NCI-H82 treated with DMSO at 0.1 percent for 48 hours (cell line): ENCODE results near the gene L2HGDH.

ENCODE experiments used
- DNase-seq: peaks from one replicate; lab custom pipeline; 2025; ENCODE audit not compliant: unreplicated experiment; lab: John Stamatoyannopoulos, UW

The L2HGDH gene

GRCh38 chr14:50231475-50232275 lies 80.4 kb downstream of the L2HGDH start, which contains the start of gene SOS2:
SOS2 (minus strand) TSS chr14:50231578; CDS start chr14:50231283, 295 bp downstream.
- peak; percentile 40 for DNase-seq

- DNase-seq, result no peak
These were observed 81.1 kb downstream of the L2HGDH start for GRCh38 chr14:50230701-50231474.

DNA sequence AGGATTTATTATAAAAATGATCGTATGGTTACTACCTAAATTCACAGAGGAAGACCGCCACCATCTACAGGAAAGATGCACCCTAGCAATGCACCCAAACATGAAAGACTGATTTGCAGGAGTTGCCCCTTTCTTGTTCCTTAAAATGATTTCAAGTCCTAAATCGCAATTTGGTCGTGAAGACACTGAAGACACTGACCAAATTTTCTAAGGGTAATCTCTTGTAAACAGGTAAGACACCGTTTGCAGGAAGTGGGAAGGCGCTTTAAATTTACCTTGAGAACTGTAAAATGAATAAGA lies 81.7 kb downstream of the L2HGDH start:
- no peak for DNase-seq

DNA sequence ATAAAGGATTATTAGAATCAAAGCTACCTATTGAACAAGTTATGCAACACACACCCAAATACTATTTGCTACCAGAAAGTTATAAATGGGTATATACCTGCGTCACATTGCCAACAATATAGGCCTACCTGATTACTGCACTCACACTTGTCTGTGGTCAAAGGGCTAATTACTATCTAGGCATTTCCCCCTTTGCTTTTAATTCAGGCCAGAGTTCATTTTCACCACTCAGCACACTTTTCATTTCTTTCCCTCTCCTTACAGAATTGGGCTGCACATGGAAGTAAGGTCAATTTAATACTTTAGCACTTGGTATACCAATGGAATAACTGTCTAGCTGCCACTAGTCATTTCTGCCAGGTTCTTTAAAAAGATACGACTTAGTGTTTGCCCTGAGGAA lies 82.3 kb downstream of the L2HGDH start:
- no peak for DNase-seq

DNA sequence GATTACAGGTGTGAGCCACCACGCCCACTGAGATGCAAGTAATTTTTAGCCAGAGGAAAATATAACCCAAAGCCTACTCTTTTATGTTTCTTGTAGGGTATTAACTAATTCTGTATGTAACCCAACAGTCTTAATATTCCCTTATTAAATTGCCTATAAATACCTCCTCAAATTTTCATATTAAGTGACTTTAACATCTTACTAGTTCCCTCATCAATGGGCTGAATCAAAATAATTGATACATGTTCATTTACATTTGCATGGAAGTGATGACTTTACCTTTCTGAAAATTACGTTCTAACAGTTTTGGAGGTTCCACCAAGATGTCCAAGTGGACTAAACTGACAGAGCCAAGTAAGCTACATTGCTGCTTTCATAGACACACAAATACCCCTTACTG lies 83.7 kb downstream of the L2HGDH start:
- no peak for DNase-seq

GRCh38 chr14:50225974-50226297 lies 86.1 kb downstream of the L2HGDH start:
- no peak for DNase-seq

- DNase-seq, result no peak
These were observed 86.7 kb downstream of the L2HGDH start for GRCh38 chr14:50225067-50225973.

DNA sequence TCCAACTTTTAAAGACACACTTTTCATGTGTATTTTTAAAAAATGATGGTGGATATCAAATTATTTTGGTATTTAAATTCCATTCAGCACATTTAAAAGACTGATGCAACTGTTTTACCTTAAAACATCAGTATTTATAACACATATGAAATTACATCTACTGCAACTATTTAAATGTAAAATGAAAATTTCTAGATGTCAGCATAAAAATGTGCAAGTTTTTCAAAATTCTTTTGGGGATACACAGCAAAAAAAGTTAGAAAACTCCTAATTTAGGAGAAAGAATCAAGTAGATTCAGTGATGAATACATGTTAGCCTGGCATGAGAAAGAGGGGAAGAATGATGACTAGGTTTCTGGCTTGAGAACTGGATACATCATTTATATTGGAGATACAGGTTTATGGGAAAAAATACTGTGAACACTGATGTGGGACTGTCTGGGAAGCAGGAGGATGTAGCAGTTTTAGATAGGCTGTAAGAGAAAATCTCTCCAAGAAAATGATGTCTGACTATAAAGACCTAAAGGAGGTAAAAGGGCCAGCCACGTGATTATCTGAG lies 89.9 kb downstream of the L2HGDH start:
- DNase-seq, result no peak

- no peak for DNase-seq
These were observed 93.5 kb downstream of the L2HGDH start for GRCh38 chr14:50218501-50218900.

GRCh38 chr14:50215416-50215815 lies 96.6 kb downstream of the L2HGDH start:
- no peak for DNase-seq

- DNase-seq, result no peak
These were observed 98.2 kb downstream of the L2HGDH start for GRCh38 chr14:50213795-50214194.

DNA sequence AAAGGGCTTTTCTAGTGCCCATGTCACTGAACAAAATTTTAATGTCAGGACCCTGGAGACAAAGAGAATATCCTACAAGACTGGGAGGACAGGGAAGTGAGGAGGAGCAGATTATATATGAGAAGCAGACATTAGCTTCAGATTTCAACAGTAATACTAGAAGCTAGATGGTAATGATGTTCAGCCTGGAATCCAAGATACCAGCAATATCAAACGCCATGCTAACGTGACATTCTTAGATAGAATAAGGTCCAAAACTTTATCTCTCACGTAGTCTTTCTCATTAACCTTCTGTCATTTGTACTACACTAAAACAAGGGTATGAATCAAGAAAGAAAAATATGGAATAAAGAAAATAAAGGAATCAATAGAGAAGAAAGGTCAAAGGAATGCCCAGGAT lies 99.3 kb downstream of the L2HGDH start:
- no peak for DNase-seq

DNA sequence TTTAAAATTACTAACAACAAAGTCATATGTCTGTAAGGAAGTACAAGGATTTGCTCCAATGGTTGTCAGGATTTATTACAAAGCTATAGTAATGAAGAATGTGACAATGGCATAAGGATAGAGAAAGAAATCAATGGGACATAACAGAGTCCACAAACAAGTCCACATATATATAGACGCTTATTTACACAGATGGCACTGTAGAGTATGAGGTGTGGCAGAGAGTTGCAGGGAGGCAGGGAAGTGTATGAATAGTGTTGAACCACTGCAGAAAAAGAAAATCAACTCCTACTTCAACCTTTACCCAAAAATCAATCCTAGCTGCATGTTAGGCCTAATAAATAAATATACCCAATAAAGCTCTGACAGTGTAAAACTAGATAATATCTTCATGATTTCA lies 102.0 kb downstream of the L2HGDH start:
- no peak for DNase-seq

- DNase-seq, result no peak
These were observed 113.5 kb downstream of the L2HGDH start for GRCh38 chr14:50198499-50198898.

- DNase-seq, result no peak
These were observed 120.5 kb downstream of the L2HGDH start for GRCh38 chr14:50191499-50191898.
